HG02870 (cell line): Measurements from ENCODE around the gene PACSIN3.

Experiments
- ATAC-seq: cut with Tn5 transposase; IDR thresholded peaks from one replicate; pipeline ENCODE4 v1.9.1; 2021; ENCODE audit warnings: mild to moderate bottlenecking, moderate library complexity; ENCODE audit not compliant: unreplicated experiment

Gene PACSIN3

DNA sequence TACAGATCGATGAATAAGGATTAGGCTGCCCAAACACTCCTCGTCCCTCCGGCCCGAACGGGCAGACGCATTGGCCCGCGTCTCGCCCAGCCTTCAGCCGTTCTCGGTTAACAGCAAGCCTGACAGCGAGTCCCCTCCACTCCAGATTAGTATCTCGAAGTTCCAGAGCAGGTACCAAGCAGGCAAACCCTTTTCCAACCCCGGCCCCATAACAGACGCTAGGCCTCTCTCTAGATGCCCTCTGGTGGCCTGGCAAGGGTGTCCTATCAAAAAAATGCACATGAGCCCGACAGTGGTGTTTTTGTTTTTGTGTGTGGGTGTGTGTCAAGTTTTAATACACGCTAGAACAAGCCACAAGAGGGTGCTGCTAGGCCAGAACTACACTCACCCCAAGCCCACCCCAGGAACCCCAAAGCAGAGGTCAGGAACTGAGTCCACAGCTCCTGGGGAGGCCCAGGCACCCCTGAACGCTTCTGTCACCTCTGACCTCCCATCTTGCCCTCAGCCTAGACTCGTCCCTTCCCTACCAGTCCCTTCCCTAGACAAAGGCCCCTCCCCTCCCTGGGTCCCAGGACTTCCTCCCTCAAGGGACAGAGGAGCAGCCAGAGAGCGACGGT, 8.9 kb downstream of the PACSIN3 start:
- ATAC-seq, result peak; percentile 44

- ATAC-seq, result peak; percentile 87
These were observed 9.7 kb downstream of the PACSIN3 start, which contains the start of gene ARFGAP2 for GRCh38 chr11:47176328-47177228. ARFGAP2 (minus strand) TSS chr11:47176879; CDS start chr11:47176853, 26 bp downstream.

- ATAC-seq, result no peak
These were observed 10.4 kb downstream of the PACSIN3 start for GRCh38 chr11:47175746-47176327.

GRCh38 chr11:47172740-47173336, 13.4 kb downstream of the PACSIN3 start:
- ATAC-seq, result no peak

- no peak for ATAC-seq
These were observed 14.4 kb downstream of the PACSIN3 start for GRCh38 chr11:47171856-47172255.

DNA sequence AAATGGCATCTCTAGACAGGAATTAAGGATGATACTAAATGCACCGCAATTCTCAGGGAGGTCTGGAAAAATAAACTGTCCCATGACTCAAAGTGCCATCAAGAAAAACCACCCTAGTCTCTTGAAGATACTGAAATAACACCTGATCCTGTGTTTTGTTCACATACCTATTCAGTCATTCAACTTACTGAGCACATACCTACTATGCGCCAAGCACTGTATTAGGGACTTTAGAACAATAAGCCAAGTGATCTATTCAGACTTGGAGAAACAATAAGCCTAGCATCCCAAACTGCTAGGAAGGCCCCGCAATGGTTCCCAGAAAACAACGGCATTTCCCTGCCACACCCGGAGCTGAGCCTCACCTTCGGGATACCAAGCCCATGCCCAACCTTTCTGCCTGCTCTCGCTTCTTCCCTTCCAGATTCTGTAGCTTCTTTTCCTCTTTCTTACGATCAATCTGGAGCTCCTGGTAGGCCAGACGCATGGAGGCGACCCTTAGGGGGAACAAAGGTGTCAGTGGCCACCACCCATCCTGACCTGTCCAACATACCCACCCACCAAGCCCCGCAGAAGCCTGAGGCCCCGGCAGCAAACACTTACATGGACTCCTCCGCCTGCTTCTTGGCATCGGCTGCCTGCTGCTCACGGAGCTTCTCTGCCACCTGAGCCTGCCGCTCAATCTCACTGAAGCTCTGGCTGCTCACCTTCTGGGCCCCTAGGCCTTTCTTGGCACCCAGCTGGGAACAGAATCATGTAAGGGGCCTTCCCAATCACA, 15.0 kb downstream of the PACSIN3 start:
- no peak for ATAC-seq

- no peak for ATAC-seq
These were observed 19.9 kb downstream of the PACSIN3 start for GRCh38 chr11:47166368-47166767.

DNA sequence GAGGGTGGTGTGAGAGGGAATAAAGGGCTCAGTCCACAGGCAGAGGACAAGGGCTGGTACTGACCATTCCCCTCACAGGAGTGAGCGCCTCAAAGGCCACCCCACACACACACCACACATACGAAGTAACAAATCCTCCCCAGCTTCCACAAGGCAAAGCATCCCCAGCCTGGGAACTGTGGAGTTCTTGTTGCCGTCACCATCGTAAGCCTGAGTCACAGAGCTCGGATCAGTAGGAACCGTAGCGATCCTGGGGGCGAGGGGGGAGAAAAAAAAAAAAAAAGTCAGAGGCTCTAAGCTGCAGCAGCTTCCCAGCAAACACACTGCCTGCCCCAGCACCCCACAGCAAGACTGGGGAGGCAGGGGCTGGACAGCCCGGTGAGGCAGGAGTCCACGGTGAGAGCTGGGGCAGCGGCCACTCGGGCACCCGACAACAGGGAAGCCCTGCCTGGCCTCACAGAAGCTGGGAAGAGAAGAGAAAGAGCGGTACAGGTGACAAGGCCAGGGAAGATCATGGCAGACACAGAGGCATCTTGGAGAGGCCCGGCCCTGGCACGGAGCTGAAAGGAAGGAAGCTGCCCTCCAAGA, 20.9 kb downstream of the PACSIN3 start:
- ATAC-seq, result no peak

GRCh38 chr11:47164321-47164720, 21.9 kb downstream of the PACSIN3 start:
- no peak for ATAC-seq

DNA sequence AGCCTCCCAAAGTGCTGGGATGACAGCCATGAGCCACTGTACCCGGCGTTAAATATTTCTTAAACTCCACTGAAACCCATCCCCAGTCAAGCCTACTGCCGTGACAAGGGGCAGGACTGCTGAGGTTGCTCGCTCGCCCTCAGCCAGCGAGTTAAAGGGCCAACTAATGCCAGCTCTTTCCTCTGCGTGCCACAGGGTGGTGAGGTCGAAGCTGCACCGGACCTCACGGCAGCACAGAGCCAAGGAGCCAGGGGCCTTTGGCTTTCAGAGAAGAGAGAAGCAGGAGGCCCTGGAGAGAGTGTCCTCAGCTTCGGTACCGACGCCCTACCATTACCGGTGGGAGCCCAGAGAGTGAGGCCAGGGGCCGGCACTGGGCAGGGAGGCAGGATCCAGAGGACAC, 22.3 kb downstream of the PACSIN3 start:
- no peak for ATAC-seq

DNA sequence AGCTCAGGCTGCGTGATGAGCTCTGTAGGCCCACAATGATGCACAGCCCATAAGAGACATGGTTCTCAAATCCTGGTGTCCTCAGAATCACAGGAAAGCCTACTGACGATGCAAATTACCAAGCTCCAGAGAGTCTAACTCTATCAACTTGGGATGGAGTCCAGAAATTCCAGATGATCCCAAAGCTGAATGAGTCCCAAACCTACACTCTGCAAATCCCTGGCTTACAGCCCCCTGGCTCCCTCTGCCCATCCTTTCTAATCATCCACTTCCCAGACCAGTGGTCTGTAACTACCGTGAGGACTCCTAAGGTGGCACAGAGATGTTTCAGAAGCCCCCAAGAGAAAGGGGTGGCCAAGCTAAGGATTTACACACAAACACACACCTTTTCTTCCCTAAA, 23.0 kb downstream of the PACSIN3 start:
- ATAC-seq, result no peak

DNA sequence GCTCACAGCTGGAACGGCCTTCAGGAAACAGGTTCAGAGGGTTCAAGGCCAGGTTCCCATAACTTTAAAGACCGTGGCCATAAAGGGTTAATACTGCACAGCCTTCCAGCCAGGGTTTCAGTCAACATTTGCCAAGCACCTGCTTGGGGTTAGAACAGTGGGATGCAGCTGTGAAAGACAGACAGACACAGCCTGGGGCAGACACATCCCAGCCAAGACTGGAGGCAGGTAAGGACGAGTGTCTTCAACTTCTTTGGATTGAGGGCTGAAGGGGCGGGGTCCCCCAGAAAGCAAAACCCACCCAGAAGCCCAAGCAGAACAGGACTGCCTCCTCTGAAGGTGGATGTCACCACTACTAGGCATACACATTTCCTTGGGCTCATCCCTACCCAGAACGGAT, 23.8 kb downstream of the PACSIN3 start:
- no peak for ATAC-seq

- ATAC-seq, result no peak
These were observed 24.3 kb downstream of the PACSIN3 start for GRCh38 chr11:47161890-47162289.

DNA sequence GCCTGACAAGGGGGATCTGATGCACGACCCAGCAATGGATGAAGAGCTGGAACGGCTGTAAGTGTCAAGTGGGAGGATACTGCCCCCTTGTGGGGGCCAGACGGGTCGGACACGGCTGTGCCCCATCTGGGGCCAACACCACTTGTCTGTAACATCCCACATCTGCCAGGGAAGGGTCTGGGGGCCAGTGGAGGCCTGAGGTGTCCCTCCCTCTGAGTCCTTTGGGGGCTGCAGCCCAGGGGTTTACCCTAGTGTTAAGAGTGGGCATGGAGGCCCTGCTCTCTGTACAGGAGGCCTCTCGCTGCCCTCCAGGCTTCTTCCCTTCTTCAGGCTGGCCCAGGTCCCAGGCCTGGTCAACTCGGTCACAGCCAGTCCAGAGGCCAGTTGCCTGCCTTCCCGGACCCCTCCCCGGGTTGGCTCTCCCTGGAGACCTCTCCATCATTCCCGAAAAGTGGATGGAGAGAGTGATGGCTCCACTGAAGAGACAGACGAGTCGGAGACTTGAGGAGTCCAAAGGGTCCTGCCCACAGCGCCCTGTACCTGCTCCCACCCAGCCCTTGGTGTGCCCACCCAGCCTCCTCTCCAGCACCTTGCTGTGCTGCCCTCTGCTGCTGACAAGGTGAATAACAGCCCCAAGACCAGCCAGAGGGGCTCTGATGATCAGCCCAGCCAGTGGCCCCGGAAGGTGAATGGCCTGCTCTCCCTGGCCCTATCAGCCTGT, 24.9 kb downstream of the PACSIN3 start:
- ATAC-seq, result no peak

- ATAC-seq, result no peak
These were observed 25.5 kb downstream of the PACSIN3 start for GRCh38 chr11:47160753-47161133.

DNA sequence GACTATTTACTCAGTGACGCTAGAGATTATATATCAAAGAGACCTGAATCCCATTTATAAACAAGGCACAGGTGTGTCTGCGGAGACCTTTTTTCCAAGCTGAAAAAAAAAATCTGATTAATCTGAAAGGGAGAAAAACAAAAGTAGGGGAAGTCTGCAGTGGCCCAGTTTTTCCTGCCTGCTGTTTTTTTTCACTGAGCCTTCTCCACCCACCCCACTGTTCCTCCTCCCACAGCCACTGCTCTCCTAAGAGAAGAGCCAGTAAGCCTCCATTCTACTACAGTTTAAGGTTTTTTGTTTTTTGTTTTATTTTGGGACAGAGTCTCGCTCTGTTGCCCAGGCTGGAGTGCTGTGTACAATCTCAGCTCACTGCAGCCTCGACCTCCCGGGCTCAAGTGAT, 28.0 kb downstream of the PACSIN3 start:
- ATAC-seq, result no peak

GRCh38 chr11:47157805-47158204, 28.4 kb downstream of the PACSIN3 start:
- ATAC-seq, result no peak

GRCh38 chr11:47156951-47157350, 29.3 kb downstream of the PACSIN3 start:
- ATAC-seq, result no peak

GRCh38 chr11:47156333-47156732, 29.9 kb downstream of the PACSIN3 start:
- no peak for ATAC-seq

- ATAC-seq, result no peak
These were observed 30.4 kb downstream of the PACSIN3 start for GRCh38 chr11:47155879-47156278.
